Fibroblast of lung (primary cell): ENCODE measurements around the gene UBA7. TPM values are rescaled to one million over a fixed set of nuclear protein-coding genes. Genes with fewer than 3 reads are reported as not detected.

Source experiments
- DNase-seq, 2 donors: peaks; one replicate each; pipeline versions ENCODE4 v3.0.0 to v3.0.0-alpha.2; 2010; ENCODE audit warnings: low read depth in 2 of 2
- H2AFZ ChIP-seq: 2 replicates; pipeline ENCODE4 v1.5.1; 2012; ENCODE audit warnings: low read length, control low read depth, inconsistent platforms
- H3K27ac ChIP-seq: 2 replicates; pipeline ENCODE4 v1.5.1; 2011; ENCODE audit warnings: low read length, control low read depth; ENCODE audit not compliant: insufficient read depth
- H3K27me3 ChIP-seq: 2 replicates; pipeline ENCODE4 v1.5.1; 2011; ENCODE audit warnings: mild to moderate bottlenecking, low read length; ENCODE audit not compliant: control insufficient read depth, insufficient read depth
- H3K36me3 ChIP-seq: 2 replicates; pipeline ENCODE4 v1.5.1; 2011; ENCODE audit warnings: low read length; ENCODE audit not compliant: control insufficient read depth, insufficient read depth
- H3K4me1 ChIP-seq: 2 replicates; pipeline ENCODE4 v1.5.1; 2011; ENCODE audit warnings: low read length; ENCODE audit not compliant: control insufficient read depth, insufficient read depth; ENCODE audit errors: extremely low read depth
- H3K4me2 ChIP-seq: 2 replicates; pipeline ENCODE4 v1.5.1; 2011; ENCODE audit warnings: low read length, control low read depth; ENCODE audit not compliant: insufficient read depth; ENCODE audit errors: extremely low read depth
- H3K4me3 ChIP-seq, 4 experiments: fragments of 200-600 bp in 1 of 4; sonication (generic) in 1 of 4; replicated peaks in 1 of 4; 2 replicates each; pipeline ENCODE4 v1.5.1; 2011 to 2016; ENCODE audit warnings: low read length in 4 of 4, low read depth in 3 of 4, mild to moderate bottlenecking in 3 of 4, control low read depth in 2 of 4, inconsistent platforms in 1 of 4, mixed read lengths in 1 of 4; ENCODE audit not compliant: insufficient read depth in 1 of 4; ENCODE audit errors: control extremely low read depth in 1 of 4
- H3K79me2 ChIP-seq: 2 replicates; pipeline ENCODE4 v1.5.1; 2012; ENCODE audit warnings: mild to moderate bottlenecking, low read length, inconsistent platforms; ENCODE audit not compliant: control insufficient read depth, insufficient read depth
- H3K9ac ChIP-seq: 2 replicates; pipeline ENCODE4 v1.5.1; 2011; ENCODE audit warnings: mild to moderate bottlenecking, low read length, control low read depth; ENCODE audit not compliant: insufficient read depth
- H3K9me3 ChIP-seq: 2 replicates; pipeline ENCODE4 v1.5.1; 2012; ENCODE audit warnings: low read depth, low read length; ENCODE audit not compliant: control insufficient read depth, insufficient read depth
- H4K20me1 ChIP-seq: 2 replicates; pipeline ENCODE4 v1.5.1; 2011; ENCODE audit warnings: low read length; ENCODE audit not compliant: control insufficient read depth, insufficient read depth; ENCODE audit errors: extremely low read depth
- EZH2 ChIP-seq: IDR thresholded peaks from 2 replicates; pipeline ENCODE4 v1.5.1; 2012; ENCODE audit warnings: low read length, control low read depth, mild to moderate bottlenecking; ENCODE audit errors: missing control alignments
- polyA plus RNA-seq, 2 donors: library from polyadenylated mRNA; depleted of rRNA in 1 of 2; stranded (reverse) in 1 of 2; unstranded in 1 of 2; fragments of >200 nt; gene quantifications; 2 replicates each; pipeline ENCODE4 v1.2.1, GENCODE V29; 2011 to 2012; ENCODE audit warnings: missing spikeins in 1 of 2
- total RNA-seq: library from RNA; depleted of rRNA; stranded (reverse); fragments of >200 nt; gene quantifications from 2 replicates; pipeline ENCODE4 v1.2.1, GENCODE V29; 2014
- TF ChIP-seq, protein P1 (sequence below), 2 donors: IDR thresholded peaks in 1 of 2; conservative IDR thresholded peaks in 1 of 2; 1 replicate in 1 of 2; 2 replicates in 1 of 2; pipeline ENCODE4 v1.5.1; 2011 to 2012; ENCODE audit warnings: low read length in 2 of 2, control low read depth in 1 of 2, inconsistent platforms in 1 of 2, low read depth in 1 of 2, mild to moderate bottlenecking in 1 of 2

The UBA7 gene
- total and polyA plus RNA-seq, 2 donors (not counting 1 experiment from before 2014, with no cell fraction given) = 33.7 to 57.1 TPM

GRCh38 chr3:49799761-49800160 is 14.0 kb downstream of the UBA7 start, which contains the start of gene CDHR4:
TSS of gene CDHR4 (minus strand) at chr3:49799873. CDS start at chr3:49799812, 61 bp downstream.
- no peaks in the 10 kb centered on the region for H4K20me1 ChIP-seq

DNA sequence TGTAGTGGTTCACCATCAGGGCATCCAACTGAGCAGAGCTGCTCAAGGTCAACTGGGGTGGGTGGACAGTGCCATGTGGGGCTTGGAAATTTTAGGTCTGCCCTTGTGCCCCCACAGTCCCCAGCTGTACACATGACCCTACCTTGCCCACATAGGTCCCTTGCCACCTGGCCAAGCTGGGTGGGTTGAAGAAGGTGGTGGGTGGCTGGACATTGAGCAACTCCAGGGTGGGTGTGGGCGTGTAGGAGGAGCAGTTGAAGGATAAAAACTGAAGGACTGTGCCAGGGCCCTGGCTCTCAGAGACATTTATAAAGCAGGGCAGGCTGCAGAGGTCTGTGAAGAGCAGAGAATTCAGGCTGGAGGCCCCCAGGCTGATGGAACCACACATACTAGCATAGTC is 14.6 kb downstream of the UBA7 start:
- TF ChIP-seq, protein P1, sequence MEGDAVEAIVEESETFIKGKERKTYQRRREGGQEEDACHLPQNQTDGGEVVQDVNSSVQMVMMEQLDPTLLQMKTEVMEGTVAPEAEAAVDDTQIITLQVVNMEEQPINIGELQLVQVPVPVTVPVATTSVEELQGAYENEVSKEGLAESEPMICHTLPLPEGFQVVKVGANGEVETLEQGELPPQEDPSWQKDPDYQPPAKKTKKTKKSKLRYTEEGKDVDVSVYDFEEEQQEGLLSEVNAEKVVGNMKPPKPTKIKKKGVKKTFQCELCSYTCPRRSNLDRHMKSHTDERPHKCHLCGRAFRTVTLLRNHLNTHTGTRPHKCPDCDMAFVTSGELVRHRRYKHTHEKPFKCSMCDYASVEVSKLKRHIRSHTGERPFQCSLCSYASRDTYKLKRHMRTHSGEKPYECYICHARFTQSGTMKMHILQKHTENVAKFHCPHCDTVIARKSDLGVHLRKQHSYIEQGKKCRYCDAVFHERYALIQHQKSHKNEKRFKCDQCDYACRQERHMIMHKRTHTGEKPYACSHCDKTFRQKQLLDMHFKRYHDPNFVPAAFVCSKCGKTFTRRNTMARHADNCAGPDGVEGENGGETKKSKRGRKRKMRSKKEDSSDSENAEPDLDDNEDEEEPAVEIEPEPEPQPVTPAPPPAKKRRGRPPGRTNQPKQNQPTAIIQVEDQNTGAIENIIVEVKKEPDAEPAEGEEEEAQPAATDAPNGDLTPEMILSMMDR (conservative IDR thresholded peaks at IDR 0.05 in 1 of 2, IDR thresholded peaks at IDR 0.05 in 1 of 2; ENCODE audit: low read depth in 1 of 2, low read length in 2 of 2) = no peak
- TF ChIP-seq EZH2 = no peak
- H3K9me3 ChIP-seq = no peaks in the 10 kb centered on the region
- H3K4me3 ChIP-seq = no peak overlapping the region
- no peak overlapping the region for H2AFZ ChIP-seq
- no peaks in the 10 kb centered on the region for H3K27me3 ChIP-seq
- no peaks in the 10 kb centered on the region for H4K20me1 ChIP-seq
- no peaks in the 10 kb centered on the region for H3K36me3 ChIP-seq
- no peak overlapping the region for H3K27ac ChIP-seq
- H3K4me1 ChIP-seq = peaks cover 8% of the 10 kb centered on the region
- H3K4me2 ChIP-seq = no peak overlapping the region
- H3K79me2 ChIP-seq = no peaks in the 10 kb centered on the region
- no peak for DNase-seq
- H3K9ac ChIP-seq = no peak overlapping the region

More at GRCh38 chr3:49799761-49800160, 14.0 kb downstream of the UBA7 start, which contains the start of gene CDHR4:
- H3K9me3 ChIP-seq = no peaks in the 10 kb centered on the region
- no peak within 1 kb of the TSS for H3K9ac ChIP-seq
- H3K4me1 ChIP-seq = peaks cover 15% of the 10 kb centered on the region
- H3K27me3 ChIP-seq = no peaks in the 10 kb centered on the region
- peak; percentile 45 to 67 for DNase-seq
- no peaks in the 10 kb centered on the region for H3K36me3 ChIP-seq
- H3K4me3 ChIP-seq = no peak within 1 kb of the TSS
- H3K79me2 ChIP-seq = no peaks in the 10 kb centered on the region
- TF ChIP-seq, protein P1 (conservative IDR thresholded peaks at IDR 0.05 in 1 of 2, IDR thresholded peaks at IDR 0.05 in 1 of 2; ENCODE audit: low read depth in 1 of 2, low read length in 2 of 2) = no peak
- no peak for TF ChIP-seq EZH2
- H3K27ac ChIP-seq = no peak within 1 kb of the TSS
- no peak within 1 kb of the TSS for H2AFZ ChIP-seq
- H3K4me2 ChIP-seq = peak within 1 kb of the TSS; percentile 42

GRCh38 chr3:49794926-49795905 is 18.5 kb downstream of the UBA7 start:
- H3K79me2 ChIP-seq = no peaks in the 10 kb centered on the region
- H2AFZ ChIP-seq = no peak overlapping the region
- H3K4me3 ChIP-seq = no peak overlapping the region
- H3K4me1 ChIP-seq = peaks cover 6% of the 10 kb centered on the region
- no peaks in the 10 kb centered on the region for H3K36me3 ChIP-seq
- no peaks in the 10 kb centered on the region for H3K27me3 ChIP-seq
- no peak overlapping the region for H3K4me2 ChIP-seq
- no peaks in the 10 kb centered on the region for H3K9me3 ChIP-seq
- no peak overlapping the region for H3K9ac ChIP-seq
- no peak for DNase-seq
- no peak overlapping the region for H3K27ac ChIP-seq
- no peak for TF ChIP-seq EZH2
- TF ChIP-seq, protein P1 (conservative IDR thresholded peaks at IDR 0.05 in 1 of 2, IDR thresholded peaks at IDR 0.05 in 1 of 2; ENCODE audit: low read depth in 1 of 2, low read length in 2 of 2) = no peak
- no peaks in the 10 kb centered on the region for H4K20me1 ChIP-seq
